Natural killer cell (primary cell): ENCODE data around the gene GRK1. TPM values are rescaled to one million over a fixed set of nuclear protein-coding genes. Genes with fewer than 3 reads are reported as not detected.

Experiments
- ATAC-seq, 3 donors: fragments of 150-1000 bp in 2 of 3; fragments of 200-7000 bp in 1 of 3; cut with Tn5 transposase; 1 replicate in 1 of 3; 2 replicates in 2 of 3; pipeline ENCODE4 v1.10.0; 2021; ENCODE audit warnings: mild to moderate bottlenecking in 2 of 3, moderate library complexity in 2 of 3
- DNase-seq, 2 donors: peaks; one replicate each; pipeline versions ENCODE4 v3.0.0 to v3.0.0-alpha.2; 2013 to 2021; ENCODE audit warnings: mixed read lengths in 1 of 2
- H3K27ac ChIP-seq: one replicate; pipeline ENCODE4 v1.5.1; 2013; ENCODE audit warnings: mild to moderate bottlenecking, low read length
- H3K27me3 ChIP-seq: one replicate; pipeline ENCODE4 v1.6.1; 2013; ENCODE audit warnings: low read length; ENCODE audit not compliant: control insufficient read depth, insufficient read depth
- H3K36me3 ChIP-seq: one replicate; pipeline ENCODE4 v1.6.1; 2013; ENCODE audit warnings: low read length; ENCODE audit not compliant: control insufficient read depth, insufficient read depth
- H3K4me1 ChIP-seq: one replicate; pipeline ENCODE4 v1.6.1; 2013; ENCODE audit warnings: low read length; ENCODE audit not compliant: control insufficient read depth, insufficient read depth
- H3K4me3 ChIP-seq: one replicate; pipeline ENCODE4 v1.5.1; 2013; ENCODE audit warnings: low read length
- H3K9me3 ChIP-seq: one replicate; pipeline ENCODE4 v1.6.1; 2013; ENCODE audit warnings: low read length; ENCODE audit not compliant: control insufficient read depth, insufficient read depth
- H3K27ac Mint-ChIP-seq, 2 donors: one replicate each; pipeline ENCODE4 v1.8.0; 2022; ENCODE audit warnings: mild to moderate bottlenecking in 2 of 2, mixed read lengths in 2 of 2, moderate library complexity in 1 of 2
- H3K27me3 Mint-ChIP-seq, 2 donors: one replicate each; pipeline ENCODE4 v1.8.0; 2022; ENCODE audit warnings: low read depth in 2 of 2, mixed read lengths in 2 of 2
- H3K36me3 Mint-ChIP-seq: one replicate; pipeline ENCODE4 v1.8.0; 2022; ENCODE audit warnings: mixed read lengths
- H3K4me1 Mint-ChIP-seq, 2 donors: one replicate each; pipeline ENCODE4 v1.8.0; 2022; ENCODE audit warnings: mixed read lengths in 2 of 2
- H3K4me3 Mint-ChIP-seq: one replicate; pipeline ENCODE4 v1.8.0; 2022; ENCODE audit warnings: mild to moderate bottlenecking, moderate library complexity, mixed read lengths
- H3K9me3 Mint-ChIP-seq, 2 donors: one replicate each; pipeline ENCODE4 v1.8.0; 2022; ENCODE audit warnings: mixed read lengths in 2 of 2
- CTCF ChIP-seq: fragments of 200-600 bp; IDR thresholded peaks from one replicate; pipeline ENCODE4 v1.8.0; 2022; ENCODE audit warnings: antibody characterized with exemption
- WGBS: methylation state at CpG from one replicate; pipeline ENCODE4 v1.1.7; 2013; ENCODE audit warnings: missing lambda C conversion rate; ENCODE audit not compliant: insufficient coverage; 5-methylcytosine and 5-hydroxymethylcytosine counted together
- intact Hi-C: fragments of 100-400 bp; cut with micrococcal nuclease; formaldehyde crosslinking; loops from one replicate; pipeline ENCODE4 v1.14.2; 2022
- total RNA-seq, 4 donors: library from RNA; stranded (reverse); fragments of 120-200 nt in 1 of 4; gene quantifications; one replicate each; pipeline versions ENCODE4 v1.2.3 to v1.2.4, GENCODE V29; 2013 to 2022

Gene GRK1
- total RNA-seq, 3 donors from 2014 or later (not counting 1 experiment from before 2014, with no cell fraction given), result not detected

GRCh38 chr13:113776231-113777125 lies 109.5 kb downstream of the GRK1 start:
- H3K36me3 ChIP-seq, result no peaks in the 10 kb centered on the region
- no peaks in the 10 kb centered on the region for H3K4me1 ChIP-seq
- H3K9me3 ChIP-seq, result no peaks in the 10 kb centered on the region
- H3K4me1 Mint-ChIP-seq, result peaks cover 0 to 8% of the 10 kb centered on the region in 2 donors
- ATAC-seq (no peak), DNase-seq (no peak)
- 82% methylated on average over 35 of the region's 35 CpGs for WGBS
- no peak overlapping the region for H3K27ac ChIP-seq
- H3K27ac Mint-ChIP-seq, result no peak overlapping the region
- no peak overlapping the region for H3K4me3 Mint-ChIP-seq
- H3K27me3 Mint-ChIP-seq, result peaks cover 11 to 16% of the 10 kb centered on the region in 2 donors
- no peaks in the 10 kb centered on the region for H3K9me3 Mint-ChIP-seq
- no peak for TF ChIP-seq CTCF
- no peak overlapping the region for H3K4me3 ChIP-seq
- H3K27me3 ChIP-seq, result peaks cover 3% of the 10 kb centered on the region
- intact Hi-C loops, result no loop called here
- H3K36me3 Mint-ChIP-seq, result no peaks in the 10 kb centered on the region

GRCh38 chr13:113777311-113778260 lies 110.6 kb downstream of the GRK1 start:
- H3K4me1 ChIP-seq, result no peaks in the 10 kb centered on the region
- Mint-ChIP-seq H3K36me3 (no peaks in the 10 kb centered on the region), H3K27me3 (peaks cover 11 to 16% of the 10 kb centered on the region in 2 donors), H3K9me3 (no peaks in the 10 kb centered on the region), H3K4me3 (no peak overlapping the region), H3K4me1 (peaks cover 0 to under 1% of the 10 kb centered on the region in 2 donors), H3K27ac (no peak overlapping the region)
- no peak overlapping the region for H3K4me3 ChIP-seq
- peaks cover 3% of the 10 kb centered on the region for H3K27me3 ChIP-seq
- intact Hi-C loops, result no loop called here
- no peaks in the 10 kb centered on the region for H3K9me3 ChIP-seq
- peak in 1 of 2 donors; percentile 14 for DNase-seq
- H3K36me3 ChIP-seq, result no peaks in the 10 kb centered on the region
- WGBS, result 40% methylated on average over 29 of the region's 29 CpGs
- ATAC-seq, result peak in 2 of 3 donors; percentile 34 to 38
- no peak overlapping the region for H3K27ac ChIP-seq
- no peak for TF ChIP-seq CTCF

- H3K27me3 ChIP-seq, result peaks cover 3% of the 10 kb centered on the region
- 94% methylated on average over 2 of the region's 2 CpGs for WGBS
These were observed 114.6 kb downstream of the GRK1 start for GRCh38 chr13:113781571-113781970.

More at GRCh38 chr13:113781571-113781970, 114.6 kb downstream of the GRK1 start:
- H3K4me3 ChIP-seq, result no peak overlapping the region
- H3K27me3 Mint-ChIP-seq, result peaks cover 29 to 30% of the 10 kb centered on the region in 2 donors
- no peak for TF ChIP-seq CTCF
- H3K4me1 Mint-ChIP-seq, result no peaks in the 10 kb centered on the region
- H3K4me3 Mint-ChIP-seq, result no peak overlapping the region
- no peaks in the 10 kb centered on the region for H3K4me1 ChIP-seq
- ATAC-seq, result no peak
- DNase-seq, result no peak
- H3K27ac Mint-ChIP-seq, result no peak overlapping the region
- no peaks in the 10 kb centered on the region for H3K9me3 Mint-ChIP-seq
- H3K9me3 ChIP-seq, result no peaks in the 10 kb centered on the region
- H3K36me3 ChIP-seq, result no peaks in the 10 kb centered on the region
- H3K36me3 Mint-ChIP-seq, result no peaks in the 10 kb centered on the region
- intact Hi-C loops, result no loop called here
- no peak overlapping the region for H3K27ac ChIP-seq
